GM19468 (cell line): ENCODE measurements around the gene ACTR1B.
A peak's percentile ranks its signal among the peaks of the same experiment; 100 is the strongest.
"Not testable (repeated sequence)": the region's sequence is repeated elsewhere in the genome, so short reads cannot be mapped to it uniquely, and the experiment has no call there.

Experiments used
- ATAC-seq: cut with Tn5 transposase; IDR thresholded peaks from one replicate; pipeline ENCODE4 v1.9.1; 2021; ENCODE audit warnings: mild to moderate bottlenecking, moderate library complexity, moderate number of reproducible peaks; ENCODE audit not compliant: unreplicated experiment; ENCODE audit errors: extremely low read depth

The ACTR1B gene

GRCh38 chr2:97663962-97664635, at the start of gene ACTR1B:
Gene ACTR1B, minus strand, starts transcription at chr2:97664044. Its CDS starts 154 bp downstream, at chr2:97663890.
- ATAC-seq, result peak; percentile 85

DNA sequence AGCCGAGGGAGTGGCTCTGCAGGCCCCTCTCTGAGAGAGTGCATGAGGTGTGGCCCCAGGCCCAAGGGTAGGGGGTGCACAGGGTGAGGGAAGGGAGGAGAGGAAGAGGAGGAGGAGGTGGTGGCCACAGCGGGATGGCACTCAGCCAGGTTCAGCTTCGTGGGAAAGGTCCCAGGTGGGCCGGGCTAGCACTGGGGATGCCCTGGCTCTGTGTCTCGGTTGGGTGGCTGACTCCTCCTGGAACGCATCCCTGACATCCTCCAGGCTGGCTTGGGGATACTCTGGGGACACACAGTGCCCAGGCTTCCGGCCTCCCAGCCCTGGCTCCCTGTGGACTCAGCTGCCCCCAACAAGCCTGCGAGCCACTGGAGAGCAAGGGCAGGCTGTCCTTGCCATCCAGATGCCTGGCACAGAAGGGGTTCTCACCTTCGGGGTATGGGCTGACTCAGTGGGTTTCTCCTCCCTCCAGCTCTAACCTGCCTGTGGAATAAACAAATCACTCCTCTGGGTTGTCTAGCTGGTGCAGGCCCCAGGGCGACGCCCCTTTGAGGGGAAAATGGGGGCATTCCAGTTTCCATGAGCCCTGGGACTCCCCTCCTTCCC, 49.0 kb upstream of the ACTR1B start:
- ATAC-seq, result no peak

GRCh38 chr2:97712175-97712574, 48.3 kb upstream of the ACTR1B start:
- not testable (repeated sequence) for ATAC-seq

DNA sequence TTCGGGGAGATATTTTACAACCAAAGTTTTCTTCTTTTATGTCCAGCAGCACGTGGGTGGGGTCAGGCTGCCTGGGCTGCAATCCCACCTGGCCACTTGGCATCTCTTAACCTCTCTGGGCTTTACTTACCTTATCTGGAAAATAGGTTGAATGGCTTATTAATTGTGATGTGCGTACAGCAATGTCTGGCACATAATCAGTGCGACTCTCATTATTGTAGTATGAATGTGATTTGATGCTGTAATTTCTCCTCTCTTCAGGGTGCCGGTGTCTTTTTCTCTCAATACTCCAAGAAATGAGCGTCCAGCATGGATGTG, 47.5 kb upstream of the ACTR1B start:
- ATAC-seq, result no peak

DNA sequence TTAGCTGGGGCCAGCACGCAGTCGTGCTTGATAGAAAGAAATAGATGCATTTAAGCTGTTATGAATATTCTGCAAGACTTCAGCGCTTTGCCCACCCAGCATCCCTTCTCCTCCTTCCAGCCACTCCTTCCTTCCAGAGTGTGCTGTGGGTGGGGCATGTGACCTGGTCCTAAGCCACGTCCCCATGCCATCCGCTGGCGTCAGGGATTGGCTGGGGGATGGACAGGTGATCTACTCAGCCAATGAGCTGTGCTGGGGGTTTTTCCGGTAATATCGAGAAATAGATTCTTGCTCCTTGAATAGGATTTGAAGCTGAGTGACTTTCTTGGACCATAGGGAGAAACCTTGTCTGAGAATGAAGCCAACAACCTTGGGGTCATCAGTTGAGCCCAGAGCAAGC, 44.8 kb upstream of the ACTR1B start:
- no peak for ATAC-seq

DNA sequence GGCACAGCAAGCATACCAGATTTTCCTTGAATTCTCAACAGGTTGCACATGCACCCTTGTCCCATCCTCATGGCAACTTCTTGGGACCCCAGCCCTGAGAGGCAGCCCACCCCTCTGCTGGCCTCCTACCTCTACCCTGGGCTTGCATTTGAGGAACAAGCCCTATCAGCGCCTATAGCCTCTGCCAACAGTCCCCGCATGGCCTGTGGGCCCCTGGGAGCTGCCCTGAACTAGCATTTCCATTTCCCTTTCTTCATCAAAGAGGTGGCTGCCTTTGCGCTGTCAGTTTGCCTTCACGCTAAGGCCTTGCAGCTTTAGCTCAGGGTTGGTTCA, 44.2 kb upstream of the ACTR1B start:
- ATAC-seq, result no peak

GRCh38 chr2:97707362-97708047, 43.7 kb upstream of the ACTR1B start:
- ATAC-seq, result no peak

DNA sequence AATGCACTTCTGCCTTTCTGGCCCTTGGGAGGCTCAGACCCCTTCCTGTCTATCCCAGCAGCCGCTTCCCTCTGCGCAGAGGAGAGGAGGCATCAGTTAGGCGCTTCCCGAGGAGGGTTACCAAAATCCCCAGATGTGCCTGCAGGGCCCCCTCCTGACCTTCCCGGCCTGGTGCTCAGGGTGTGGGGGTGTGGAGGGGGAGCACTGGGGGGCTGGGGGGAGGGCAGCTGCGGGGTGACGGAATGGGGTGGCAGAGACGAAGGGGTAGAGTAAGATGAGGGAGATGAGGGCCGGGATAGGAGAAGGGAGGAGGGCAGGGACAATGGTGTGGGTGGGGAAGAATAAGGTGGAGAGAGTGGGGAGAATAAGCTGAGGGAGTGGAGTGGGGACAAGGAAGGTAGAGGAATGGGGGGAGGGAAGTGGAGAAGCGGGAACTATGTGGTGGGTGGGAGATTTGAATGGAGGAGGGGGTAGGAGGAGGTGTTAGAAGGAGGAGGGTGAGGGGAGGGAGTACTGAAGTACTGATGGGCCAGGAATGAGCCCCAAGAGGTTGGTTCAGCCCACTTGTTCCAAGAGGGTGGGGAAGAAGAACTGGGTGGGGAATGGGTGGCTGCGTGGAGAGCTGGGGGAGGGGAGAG, 43.0 kb upstream of the ACTR1B start:
- no peak for ATAC-seq

DNA sequence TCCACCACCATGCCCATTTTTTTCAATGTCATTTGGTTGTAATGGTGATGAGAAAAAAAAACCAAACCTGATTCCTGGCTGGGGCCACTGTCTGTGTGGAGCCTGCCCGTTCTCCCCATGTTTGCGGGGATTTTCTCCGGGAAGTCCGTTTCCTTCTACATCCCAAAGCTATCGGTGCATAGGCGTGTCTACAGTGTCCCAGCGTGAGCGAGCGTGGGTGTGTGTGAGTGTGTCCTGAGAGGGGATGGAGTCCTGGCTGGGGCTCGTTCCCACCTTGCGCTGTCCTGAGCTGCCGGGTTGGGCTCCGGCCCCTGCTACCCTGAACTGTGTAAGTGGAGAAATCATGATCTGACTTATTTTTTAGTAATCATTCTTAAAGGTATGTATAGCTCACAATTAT, 42.3 kb upstream of the ACTR1B start:
- ATAC-seq, result no peak

- no peak for ATAC-seq
Measured at GRCh38 chr2:97704989-97705388, 41.1 kb upstream of the ACTR1B start.

- no peak for ATAC-seq
Measured at GRCh38 chr2:97703741-97704140, 39.9 kb upstream of the ACTR1B start.

GRCh38 chr2:97702731-97703470, 39.1 kb upstream of the ACTR1B start:
- ATAC-seq, result no peak

- no peak for ATAC-seq
Measured at GRCh38 chr2:97701851-97702465, 38.1 kb upstream of the ACTR1B start.

DNA sequence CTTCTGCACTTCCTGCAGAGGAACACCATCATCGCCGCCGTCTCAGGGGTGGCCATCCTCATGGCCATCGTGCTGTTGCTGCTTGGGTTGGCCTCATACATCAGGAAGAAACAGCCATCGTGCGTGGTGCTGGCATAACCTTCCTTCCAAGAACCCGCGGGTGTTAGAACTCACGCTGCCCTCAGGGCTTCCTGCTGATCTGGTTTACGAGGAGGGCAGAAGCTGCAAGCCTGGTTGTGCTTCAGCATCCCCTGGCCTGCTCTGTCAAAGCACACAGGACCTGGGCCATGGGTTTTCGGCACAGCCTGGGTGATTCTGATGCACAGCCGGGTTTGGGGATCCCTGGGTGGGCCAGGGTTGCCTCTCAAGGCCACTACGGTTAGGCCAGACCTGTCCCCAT, 37.3 kb upstream of the ACTR1B start:
- ATAC-seq, result no peak

GRCh38 chr2:97699765-97700444, 36.1 kb upstream of the ACTR1B start:
- ATAC-seq, result no peak

DNA sequence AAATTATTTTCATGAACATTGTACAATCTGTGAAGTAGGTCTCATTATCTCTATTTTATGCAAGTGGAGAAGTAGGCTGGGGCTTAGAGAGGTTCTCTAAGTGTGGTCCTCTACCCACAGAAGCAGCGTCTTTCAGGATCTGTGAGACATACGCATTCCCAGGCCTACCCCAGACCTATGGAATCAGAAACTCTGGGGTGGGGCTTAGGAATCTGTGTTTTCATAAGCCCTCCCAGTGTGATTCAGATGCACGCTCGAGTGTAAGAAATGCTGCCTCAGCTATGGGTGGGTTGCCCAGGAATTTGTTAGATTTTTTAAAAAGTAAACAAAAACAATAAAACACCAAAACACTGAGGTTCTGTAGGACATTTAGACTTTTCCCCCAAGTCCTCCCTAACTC, 34.7 kb upstream of the ACTR1B start:
- no peak for ATAC-seq

- ATAC-seq, result no peak
Measured at GRCh38 chr2:97697252-97698235, 33.7 kb upstream of the ACTR1B start.

GRCh38 chr2:97695744-97696143, 31.9 kb upstream of the ACTR1B start:
- no peak for ATAC-seq

GRCh38 chr2:97693476-97693875, 29.6 kb upstream of the ACTR1B start:
- no peak for ATAC-seq
